Measurements from ENCODE around the gene OTUB2.

The OTUB2 gene

DNA sequence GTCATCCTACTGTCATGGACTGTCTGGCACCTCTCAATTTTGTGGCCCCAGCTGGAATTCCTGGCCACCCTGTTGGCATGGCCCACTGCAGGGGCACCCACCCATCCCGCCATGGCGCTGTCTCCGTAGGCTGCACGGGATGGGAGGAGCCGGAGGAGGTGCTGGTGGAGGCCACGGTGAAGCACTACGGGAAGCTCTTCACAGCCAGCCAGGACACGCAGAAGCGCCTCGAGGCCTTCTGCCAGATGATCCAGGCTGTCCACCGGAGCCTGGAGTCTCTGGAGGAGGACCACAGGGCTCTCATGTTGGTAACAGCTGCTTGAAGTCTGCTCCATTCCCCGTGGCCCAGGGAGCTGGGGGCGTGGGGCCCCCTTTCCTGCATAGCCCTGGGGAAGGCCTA lies 25.1 kb upstream of the OTUB2 start:
- TF ChIP-seq, protein P1, sequence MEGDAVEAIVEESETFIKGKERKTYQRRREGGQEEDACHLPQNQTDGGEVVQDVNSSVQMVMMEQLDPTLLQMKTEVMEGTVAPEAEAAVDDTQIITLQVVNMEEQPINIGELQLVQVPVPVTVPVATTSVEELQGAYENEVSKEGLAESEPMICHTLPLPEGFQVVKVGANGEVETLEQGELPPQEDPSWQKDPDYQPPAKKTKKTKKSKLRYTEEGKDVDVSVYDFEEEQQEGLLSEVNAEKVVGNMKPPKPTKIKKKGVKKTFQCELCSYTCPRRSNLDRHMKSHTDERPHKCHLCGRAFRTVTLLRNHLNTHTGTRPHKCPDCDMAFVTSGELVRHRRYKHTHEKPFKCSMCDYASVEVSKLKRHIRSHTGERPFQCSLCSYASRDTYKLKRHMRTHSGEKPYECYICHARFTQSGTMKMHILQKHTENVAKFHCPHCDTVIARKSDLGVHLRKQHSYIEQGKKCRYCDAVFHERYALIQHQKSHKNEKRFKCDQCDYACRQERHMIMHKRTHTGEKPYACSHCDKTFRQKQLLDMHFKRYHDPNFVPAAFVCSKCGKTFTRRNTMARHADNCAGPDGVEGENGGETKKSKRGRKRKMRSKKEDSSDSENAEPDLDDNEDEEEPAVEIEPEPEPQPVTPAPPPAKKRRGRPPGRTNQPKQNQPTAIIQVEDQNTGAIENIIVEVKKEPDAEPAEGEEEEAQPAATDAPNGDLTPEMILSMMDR (IDR thresholded peaks at IDR 0.05; ENCODE audit: low read depth, low read length, missing control alignments) = no peak
- no peak overlapping the region for H3K4me3 ChIP-seq (replicated peaks; ENCODE audit: low read depth, low read length)
- no peak for DNase-seq (ENCODE audit: extremely low read depth, low read depth)

DNA sequence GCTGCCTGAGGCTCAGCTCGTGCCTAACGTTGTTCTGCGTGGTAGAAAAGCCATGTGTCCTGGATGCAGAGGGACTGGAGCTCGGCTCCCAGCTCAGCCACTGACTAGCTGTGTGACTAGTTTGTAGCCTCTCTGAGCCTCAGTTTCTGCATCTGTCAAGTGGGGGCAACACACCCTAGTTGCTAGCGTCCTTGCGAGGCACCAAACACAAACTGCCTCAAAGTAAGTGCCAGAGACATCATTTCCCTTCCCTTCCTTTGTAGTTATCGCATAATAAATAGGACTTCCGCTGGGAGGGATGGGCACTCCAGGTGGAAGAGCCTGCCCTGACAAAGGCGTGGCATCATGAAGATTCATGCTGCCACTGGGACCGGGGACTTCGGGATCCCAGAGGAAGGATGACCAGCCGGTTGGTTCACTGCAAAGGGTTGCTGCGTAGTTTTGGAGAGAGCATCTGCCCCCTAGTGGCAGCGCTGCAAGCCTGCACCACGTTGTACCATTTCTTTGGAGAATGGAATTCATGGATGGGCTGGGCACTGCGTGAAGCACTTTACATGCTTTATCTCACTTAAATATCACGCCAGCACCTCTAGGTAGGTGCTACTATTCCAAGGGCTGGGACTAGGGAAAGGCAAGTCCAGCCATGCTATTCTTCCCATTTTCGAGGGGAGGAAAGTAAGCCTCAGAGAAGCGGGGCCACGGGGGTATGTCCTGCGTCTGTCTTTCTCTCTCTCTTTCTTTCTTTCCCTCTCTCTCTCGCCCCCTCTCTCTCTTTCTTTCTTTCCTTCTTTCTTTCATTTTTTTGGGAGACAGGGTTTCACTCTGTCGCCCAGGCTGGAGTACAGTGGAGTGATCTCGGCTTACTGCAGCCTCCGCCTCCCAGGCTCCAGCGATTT lies 24.4 kb upstream of the OTUB2 start:
- TF ChIP-seq, protein P1 (IDR thresholded peaks at IDR 0.05; ENCODE audit: low read depth, low read length, missing control alignments) = peak; percentile 98

DNA sequence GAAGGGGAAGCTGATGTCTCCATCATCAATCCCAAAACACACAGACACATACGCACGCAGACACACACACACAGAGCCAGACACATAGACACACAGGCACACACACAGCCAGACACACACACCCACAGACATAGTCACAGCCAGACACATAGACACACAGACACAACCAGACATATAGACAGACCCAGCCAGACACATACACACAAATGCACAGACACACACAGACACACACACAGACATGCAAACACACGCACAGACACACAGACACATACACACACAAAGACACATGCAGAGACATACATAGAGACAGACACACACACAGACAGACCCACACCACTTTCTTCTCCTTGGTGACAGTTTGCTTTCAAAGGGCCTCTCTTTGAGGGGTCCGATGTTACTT lies 22.7 kb upstream of the OTUB2 start:
- H3K4me3 ChIP-seq (replicated peaks; ENCODE audit: low read depth, low read length) = no peak overlapping the region
- no peak for DNase-seq (ENCODE audit: extremely low read depth, low read depth)
- TF ChIP-seq, protein P1 (IDR thresholded peaks at IDR 0.05; ENCODE audit: low read depth, low read length, missing control alignments) = no peak

More for the DNA sequence above, 24.4 kb upstream of the OTUB2 start:
- peak; percentile 47 for DNase-seq (ENCODE audit: extremely low read depth, low read depth)
- H3K4me3 ChIP-seq (replicated peaks; ENCODE audit: low read depth, low read length) = no peak overlapping the region

DNA sequence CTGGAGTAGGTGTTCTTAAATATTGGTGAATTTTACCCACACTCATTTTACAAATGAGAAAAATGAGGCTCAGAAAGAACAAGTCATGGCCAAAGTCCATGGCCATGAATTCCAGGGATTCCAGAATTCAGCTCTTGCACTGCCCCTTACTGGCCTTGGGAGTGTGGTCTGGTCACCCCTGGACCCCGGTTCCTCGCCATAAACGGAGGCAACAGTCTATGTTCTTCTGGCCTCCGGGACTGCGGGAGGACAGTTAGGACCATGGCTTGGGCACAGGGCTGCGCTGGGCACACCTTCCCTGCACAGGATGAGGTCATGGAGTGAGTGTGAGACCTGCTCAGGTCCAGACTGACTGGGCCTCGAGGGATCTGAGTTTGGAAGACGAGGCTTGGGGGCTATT lies 22.1 kb upstream of the OTUB2 start:
- no peak for DNase-seq (ENCODE audit: extremely low read depth, low read depth)
- TF ChIP-seq, protein P1 (IDR thresholded peaks at IDR 0.05; ENCODE audit: low read depth, low read length, missing control alignments) = no peak
- no peak overlapping the region for H3K4me3 ChIP-seq (replicated peaks; ENCODE audit: low read depth, low read length)

DNA sequence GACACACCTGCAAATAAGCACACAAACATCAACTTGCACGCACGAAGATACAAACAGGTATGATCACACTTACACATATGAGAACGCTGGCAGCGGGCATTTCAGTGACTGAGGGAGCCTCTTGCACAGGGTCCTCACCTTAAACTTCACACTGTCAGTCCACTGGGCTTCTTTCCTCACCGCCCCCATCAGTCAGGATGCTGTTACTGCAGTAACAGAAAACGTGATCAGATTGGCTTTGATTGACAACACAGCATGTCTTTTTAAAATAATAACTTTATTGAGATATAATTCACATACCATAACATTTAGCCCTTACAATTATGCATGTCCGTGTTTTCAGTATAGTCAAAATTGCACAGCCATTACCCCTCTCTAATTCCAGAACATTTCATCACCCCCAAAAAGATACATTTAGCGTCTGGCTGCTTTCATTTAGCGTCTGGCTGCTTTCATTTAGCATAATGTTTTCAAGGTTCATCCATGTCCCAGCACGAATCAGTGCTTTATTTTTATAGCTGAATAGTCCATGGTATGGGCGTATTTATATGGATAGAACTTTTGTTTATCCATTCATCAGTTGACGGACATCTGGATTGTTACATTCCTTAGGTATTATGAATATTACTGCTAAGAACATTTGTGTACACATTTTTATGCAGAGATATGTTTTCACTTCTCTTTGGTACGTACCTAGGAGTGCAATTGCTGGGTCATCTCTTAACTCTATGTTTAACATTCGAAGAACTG lies 20.6 kb upstream of the OTUB2 start:
- TF ChIP-seq, protein P1 (IDR thresholded peaks at IDR 0.05; ENCODE audit: low read depth, low read length, missing control alignments) = peak; percentile 48
- H3K4me3 ChIP-seq (replicated peaks; ENCODE audit: low read depth, low read length) = no peak overlapping the region
- no peak for DNase-seq (ENCODE audit: extremely low read depth, low read depth)

DNA sequence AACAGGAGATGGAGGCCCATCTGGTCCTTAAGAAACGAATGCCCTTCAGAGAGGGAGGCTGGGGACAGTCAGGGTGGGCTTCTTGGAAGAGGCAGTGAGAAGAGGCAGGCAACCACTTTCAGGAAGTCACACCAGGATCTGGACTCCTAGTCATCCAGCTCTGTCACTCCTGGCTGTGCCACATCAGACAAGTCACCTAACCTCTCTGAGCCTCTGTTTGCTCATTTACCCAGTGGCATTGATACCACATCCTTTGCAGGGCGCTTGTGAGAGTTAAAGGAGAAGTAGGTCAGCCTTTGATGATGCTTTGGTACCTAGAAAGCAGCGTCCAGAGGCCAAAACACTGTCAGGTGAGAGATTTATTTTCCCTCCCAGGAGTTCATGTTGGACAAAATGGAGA lies 17.9 kb upstream of the OTUB2 start:
- no peak overlapping the region for H3K4me3 ChIP-seq (replicated peaks; ENCODE audit: low read depth, low read length)
- DNase-seq (ENCODE audit: extremely low read depth, low read depth) = no peak
- TF ChIP-seq, protein P1 (IDR thresholded peaks at IDR 0.05; ENCODE audit: low read depth, low read length, missing control alignments) = no peak
